CD4-positive, alpha-beta T cell treated with Interferon gamma for 1 hour (primary cell): ENCODE data around the gene ZBTB4.
A peak's percentile ranks its signal among the peaks of the same experiment; 100 is the strongest.

Source experiments
- DNase-seq: peaks from one replicate; pipeline ENCODE4 v3.0.0-alpha.2; 2020

Gene ZBTB4

DNA sequence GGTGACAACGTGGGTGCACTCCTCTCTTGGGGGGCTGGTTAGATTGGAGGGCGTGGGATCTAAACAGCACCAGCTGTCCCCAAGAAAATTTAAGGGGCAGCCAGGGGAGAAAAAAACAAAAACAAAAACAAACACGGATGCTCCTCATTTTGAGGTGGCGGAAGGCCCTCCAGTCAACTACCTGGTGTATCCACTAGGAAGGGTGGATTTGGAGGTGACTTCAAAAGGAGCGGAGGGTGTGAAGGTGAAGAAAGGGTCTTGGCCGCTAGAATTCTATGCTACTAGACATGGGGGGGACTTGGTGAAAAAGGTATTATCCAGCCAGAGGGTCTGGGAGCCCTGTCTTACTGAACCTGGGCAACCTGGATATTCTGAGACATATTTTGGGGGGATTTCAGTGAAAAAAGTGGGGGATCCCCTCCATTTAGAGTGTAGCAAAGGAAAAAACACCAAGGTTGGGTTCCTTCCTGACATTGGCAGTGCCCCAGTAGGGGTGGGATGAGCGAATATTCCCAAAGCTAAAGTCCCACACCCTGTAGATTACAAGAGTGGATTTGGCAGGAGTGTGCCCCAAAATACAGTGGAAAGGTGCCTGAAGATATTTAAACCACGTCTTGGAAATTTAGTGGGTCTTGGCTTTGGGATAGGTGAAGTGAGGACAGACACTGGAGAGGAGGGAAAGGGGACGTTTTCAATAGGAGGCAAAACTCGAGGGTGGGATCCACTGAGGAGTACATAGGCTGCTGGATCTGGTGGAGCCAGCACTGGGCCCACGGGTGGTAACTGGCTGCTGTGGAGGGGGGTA lies 40.6 kb downstream of the ZBTB4 start:
- DNase-seq = no peak

GRCh38 chr17:7437950-7438614 lies 41.3 kb downstream of the ZBTB4 start:
- peak; percentile 68 for DNase-seq

GRCh38 chr17:7437369-7437863 lies 42.0 kb downstream of the ZBTB4 start:
- DNase-seq = no peak

DNA sequence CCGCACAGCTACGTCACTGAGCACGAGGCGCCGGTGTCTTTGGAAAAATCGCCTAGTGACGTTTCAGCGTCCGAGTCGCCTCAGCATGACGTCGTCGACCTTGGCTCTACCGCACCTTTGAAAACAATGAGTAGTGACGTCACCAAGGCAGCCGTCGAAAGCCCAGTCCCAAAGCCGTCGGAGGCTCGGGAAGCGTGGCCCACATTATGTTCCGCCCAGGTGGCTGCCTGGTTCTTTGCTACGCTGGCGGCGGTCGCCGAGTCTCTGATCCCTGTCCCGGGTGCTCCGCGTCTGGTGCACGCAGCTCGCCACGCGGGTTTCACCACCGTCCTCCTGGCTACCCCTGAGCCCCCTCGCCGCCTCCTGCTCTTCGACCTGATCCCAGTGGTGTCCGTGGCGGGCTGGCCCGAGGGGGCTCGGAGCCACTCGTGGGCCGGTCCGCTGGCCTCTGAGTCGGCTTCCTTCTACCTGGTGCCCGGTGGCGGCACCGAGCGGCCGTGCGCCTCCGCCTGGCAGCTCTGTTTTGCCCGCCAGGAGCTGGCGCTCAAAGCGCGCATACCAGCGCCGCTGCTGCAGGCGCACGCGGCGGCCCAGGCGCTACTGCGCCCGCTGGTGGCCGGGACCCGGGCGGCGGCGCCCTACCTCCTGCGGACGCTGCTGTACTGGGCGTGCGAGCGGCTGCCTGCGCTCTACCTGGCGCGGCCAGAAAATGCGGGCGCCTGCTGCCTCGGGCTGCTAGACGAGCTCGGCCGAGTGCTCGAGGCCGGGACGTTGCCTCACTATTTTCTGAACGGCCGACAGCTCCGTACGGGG lies 42.7 kb downstream of the ZBTB4 start:
- DNase-seq = peak; percentile 82

DNA sequence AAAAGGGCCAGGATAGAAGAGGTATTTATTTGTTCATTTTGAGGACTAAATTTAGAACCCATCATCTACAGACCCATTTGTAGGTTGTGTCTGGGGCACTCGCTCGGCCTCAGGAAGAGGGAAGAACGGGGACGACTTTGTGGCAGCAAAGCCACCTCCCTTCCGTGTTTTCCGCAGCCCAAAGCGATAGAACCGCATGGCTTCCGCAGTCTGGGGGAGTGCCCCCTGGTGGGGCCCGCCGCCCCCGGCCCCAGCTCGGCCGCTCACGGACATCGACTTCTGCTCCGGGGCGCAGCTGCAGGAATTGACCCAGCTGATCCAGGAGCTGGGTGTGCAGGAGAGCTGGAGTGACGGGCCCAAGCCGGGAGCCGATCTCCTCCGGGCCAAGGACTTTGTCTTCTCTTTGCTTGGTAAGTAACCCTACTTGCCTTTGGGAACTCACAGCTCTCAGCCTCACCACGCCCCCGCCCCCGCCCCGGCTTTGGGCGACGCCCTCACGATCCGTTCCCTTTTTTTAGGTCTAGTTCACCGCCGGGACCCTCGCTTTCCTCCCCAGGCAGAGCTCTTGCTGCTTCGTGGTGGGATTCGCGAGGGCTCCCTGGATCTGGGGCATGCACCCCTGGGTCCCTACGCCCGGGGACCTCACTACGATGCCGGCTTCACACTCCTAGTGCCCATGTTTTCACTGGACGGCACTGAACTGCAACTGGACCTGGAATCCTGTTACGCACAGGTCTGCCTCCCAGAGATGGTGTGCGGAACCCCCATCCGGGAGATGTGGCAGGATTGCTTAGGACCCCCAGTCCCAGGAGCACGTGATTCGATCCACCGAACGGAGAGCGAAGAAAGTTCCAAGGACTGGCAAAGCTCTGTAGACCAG lies 43.5 kb downstream of the ZBTB4 start:
- DNase-seq = peak; percentile 45

- no peak for DNase-seq
Measured at GRCh38 chr17:7432296-7432695, 47.1 kb downstream of the ZBTB4 start.

GRCh38 chr17:7431231-7431630 lies 48.2 kb downstream of the ZBTB4 start:
- DNase-seq = no peak

DNA sequence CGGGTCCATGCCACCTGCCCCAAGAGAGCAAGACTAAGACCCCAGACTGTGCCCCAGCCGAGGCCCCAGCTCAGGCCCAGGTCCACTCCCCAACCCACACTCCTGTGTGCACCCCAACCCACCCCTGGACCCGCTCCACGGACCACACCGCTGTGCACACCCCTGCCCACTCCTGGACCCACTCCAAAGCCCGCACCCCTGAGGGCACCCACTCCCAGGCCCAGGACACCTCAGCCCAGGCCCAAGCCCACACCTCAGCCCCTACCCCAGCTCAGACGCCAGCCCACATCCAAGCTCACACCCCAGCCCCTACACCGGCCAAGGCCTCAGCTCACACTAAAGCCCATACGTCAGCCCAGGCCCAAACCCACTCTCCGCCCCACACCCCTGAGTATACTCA lies 49.7 kb downstream of the ZBTB4 start:
- DNase-seq = no peak

GRCh38 chr17:7428557-7428956 lies 50.9 kb downstream of the ZBTB4 start, which contains the start of gene SPEM3:
TSS of gene SPEM3 (plus strand) at chr17:7428857. CDS start at chr17:7428903, 46 bp downstream.
- DNase-seq = no peak

GRCh38 chr17:7427549-7427948 lies 51.9 kb downstream of the ZBTB4 start:
- DNase-seq = no peak

DNA sequence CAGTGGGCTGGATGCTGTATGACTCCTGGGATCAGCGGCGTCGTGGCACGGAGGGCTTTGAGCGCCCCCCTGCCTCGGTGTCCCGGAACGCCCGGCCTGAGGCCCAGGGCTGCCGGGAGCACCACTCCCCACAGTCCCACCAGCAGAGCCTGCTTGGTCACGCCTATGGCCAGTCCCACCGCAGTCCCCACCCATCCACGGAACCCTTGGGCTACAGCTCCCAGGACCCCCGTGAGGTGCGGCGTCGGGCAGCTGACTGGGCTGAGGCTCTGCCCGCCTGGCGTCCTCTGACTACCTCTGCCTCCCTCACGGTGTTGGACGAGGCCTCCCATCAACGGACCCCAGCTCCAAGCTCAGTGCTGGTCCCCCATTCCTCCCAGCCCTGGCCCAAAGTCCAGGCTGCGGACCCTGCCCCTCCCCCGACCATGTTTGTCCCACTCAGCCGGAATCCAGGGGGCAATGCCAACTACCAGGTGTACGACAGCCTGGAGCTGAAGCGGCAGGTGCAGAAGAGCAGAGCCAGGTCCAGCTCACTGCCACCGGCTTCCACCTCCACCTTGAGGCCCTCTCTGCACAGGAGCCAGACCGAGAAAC lies 52.4 kb downstream of the ZBTB4 start:
- no peak for DNase-seq

DNA sequence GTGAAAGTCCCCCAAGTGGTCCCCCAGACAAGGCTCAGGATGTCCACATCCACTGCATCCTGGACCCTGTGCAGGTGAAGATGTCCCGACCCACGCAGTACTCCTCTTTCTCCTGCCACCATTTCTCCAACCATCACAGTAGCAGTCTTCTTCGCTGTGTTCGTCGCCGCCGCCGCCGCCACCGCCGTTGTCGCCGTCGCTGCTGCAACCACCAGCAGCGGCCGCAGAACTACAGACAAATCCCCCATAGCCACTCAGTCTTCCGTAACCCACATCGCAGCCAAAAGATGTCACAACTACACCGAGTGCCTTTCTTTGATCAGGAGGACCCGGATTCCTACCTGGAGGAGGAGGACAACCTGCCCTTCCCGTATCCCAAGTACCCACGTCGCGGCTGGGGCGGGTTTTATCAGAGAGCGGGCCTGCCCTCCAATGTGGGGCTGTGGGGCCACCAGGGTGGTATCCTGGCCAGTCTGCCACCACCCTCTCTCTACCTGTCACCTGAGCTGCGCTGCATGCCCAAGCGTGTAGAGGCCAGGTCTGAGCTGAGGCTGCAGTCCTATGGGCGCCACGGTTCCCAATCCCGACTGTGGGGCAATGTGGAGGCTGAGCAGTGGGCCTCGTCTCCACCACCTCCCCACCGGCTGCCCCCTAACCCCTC lies 53.1 kb downstream of the ZBTB4 start:
- no peak for DNase-seq

DNA sequence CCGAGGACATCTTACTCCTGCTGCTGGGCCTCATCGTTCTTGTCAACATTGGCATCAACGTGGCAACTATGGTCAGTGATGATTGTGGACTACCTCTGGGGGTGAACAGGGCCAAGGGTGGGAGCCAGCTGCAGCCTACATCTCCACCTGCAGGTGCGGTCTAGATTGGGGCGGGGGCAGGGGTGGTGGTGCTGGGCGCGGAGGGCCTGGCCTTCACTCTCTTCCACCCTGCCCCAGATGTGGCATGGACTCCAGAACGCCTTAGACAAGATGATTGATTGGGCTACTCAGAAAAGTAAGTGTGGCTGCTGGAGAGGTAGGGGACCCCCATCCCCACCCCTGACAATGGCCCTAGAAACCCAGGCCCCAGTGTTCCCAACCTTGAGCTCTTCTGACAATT lies 53.7 kb downstream of the ZBTB4 start:
- DNase-seq = no peak

GRCh38 chr17:7425316-7425715 lies 54.1 kb downstream of the ZBTB4 start, which contains the start of gene SPEM2:
TSS of gene SPEM2 (plus strand) at chr17:7425616. CDS start at chr17:7425689, 73 bp downstream.
- no peak for DNase-seq

DNA sequence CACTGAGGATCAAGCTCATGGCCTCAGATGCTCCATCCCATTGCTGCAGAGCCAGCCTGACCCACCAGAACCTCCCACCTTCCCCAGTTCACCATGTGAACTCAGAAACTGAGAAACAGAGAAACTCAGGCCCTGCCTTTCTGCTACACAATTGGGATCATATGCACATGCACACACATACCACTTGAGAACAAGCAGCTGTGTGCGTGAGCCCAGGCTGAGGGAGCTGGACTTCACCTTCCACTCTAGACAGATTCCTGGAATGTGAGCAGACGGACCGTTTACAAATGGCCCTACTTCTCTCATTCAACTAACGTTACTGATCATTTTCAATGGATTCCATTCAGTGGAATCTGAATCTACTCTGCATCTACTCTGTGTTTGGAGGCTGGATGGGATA lies 55.8 kb downstream of the ZBTB4 start:
- no peak for DNase-seq

- no peak for DNase-seq
Measured at GRCh38 chr17:7421186-7421585, 58.2 kb downstream of the ZBTB4 start.

- DNase-seq = no peak
Measured at GRCh38 chr17:7419819-7420610, 59.4 kb downstream of the ZBTB4 start, which contains the start of gene SPEM1. TSS of gene SPEM1 (plus strand) at chr17:7420324. CDS start at chr17:7420385, 61 bp downstream.

DNA sequence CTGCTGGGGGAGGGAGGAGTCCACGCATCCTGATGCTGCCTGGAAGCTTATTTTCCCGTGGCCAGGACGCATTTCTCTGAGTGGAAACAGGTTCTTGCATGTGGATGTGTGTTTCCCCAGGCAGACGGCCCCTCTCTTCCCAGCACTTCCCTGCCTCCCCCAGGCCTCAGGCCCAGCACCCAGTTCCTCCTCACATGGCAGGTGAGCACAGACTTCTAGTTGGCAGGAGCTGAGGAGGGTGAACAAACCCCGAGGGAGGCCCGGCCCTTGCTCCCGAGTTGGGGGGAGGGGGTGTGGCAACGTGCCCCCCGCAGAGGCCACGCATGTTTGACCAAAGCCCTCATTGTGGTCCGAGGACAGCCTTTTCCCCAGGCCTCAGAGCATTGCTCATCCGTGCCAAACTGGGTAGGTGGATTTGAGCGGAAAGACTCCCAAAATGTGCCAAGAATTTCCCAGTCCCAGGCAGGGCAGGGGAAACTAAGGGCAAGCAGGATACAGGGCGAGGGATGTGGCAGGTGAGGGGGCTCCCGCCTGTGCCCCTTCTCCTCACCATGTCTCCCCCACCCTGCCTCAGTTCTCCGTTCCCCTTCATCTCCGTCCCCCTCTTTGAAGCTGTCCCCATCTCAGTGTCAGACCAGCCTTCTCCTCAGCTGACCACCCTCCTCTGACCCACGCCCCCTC lies 60.8 kb downstream of the ZBTB4 start:
- DNase-seq = no peak

- DNase-seq = no peak
Measured at GRCh38 chr17:7417056-7417655, 62.3 kb downstream of the ZBTB4 start.
